IPS-18c (cell line): ENCODE results near the gene SOX14.

Experiments used
- H3K4me3 ChIP-seq: 2 replicates; pipeline ENCODE4 v1.7.0; 2013; ENCODE audit warnings: low read depth, mild to moderate bottlenecking, low read length, moderate library complexity; ENCODE audit not compliant: insufficient read depth
- H3K9me3 ChIP-seq: one replicate; pipeline ENCODE4 v1.6.1; 2013; ENCODE audit warnings: mild to moderate bottlenecking, low read length, moderate library complexity; ENCODE audit not compliant: control insufficient read depth, insufficient read depth

SOX14 gene

GRCh38 chr3:137764001-137764433 is at the start of gene SOX14:
SOX14 (plus strand) TSS chr3:137764315; CDS start chr3:137764785, 470 bp downstream.
- Histone ChIP-seq H3K4me3 (peak within 1 kb of the TSS; percentile 43), H3K9me3 (peaks cover 2% of the 10 kb centered on the region)

GRCh38 chr3:137714551-137714950 is 49.6 kb upstream of the SOX14 start:
- H3K4me3 ChIP-seq = no peak overlapping the region
- H3K9me3 ChIP-seq = no peaks in the 10 kb centered on the region

- H3K4me3 ChIP-seq = no peak overlapping the region
- H3K9me3 ChIP-seq = no peaks in the 10 kb centered on the region
Measured at GRCh38 chr3:137724240-137724639, 39.9 kb upstream of the SOX14 start.

DNA sequence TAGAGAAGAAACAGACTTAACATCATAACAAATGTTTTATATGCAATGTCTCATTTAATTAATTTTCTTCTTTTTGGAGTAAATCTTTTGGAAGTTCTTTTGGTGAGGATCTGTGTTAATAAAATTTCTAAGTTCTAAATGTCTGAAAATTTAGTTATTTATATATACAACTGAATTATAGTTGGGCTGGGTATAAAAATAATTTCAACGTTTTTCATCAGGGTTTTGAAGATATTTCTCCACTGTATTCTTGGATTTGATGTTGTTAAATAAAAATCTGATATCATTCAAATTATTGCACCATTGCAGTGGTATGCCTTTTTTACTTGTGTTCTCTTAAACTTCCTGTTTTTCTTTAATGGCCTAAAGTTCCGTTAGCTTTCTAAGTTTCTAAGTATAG is 26.9 kb upstream of the SOX14 start:
- H3K9me3 ChIP-seq = peaks cover 4% of the 10 kb centered on the region
- no peak overlapping the region for H3K4me3 ChIP-seq

- H3K9me3 ChIP-seq = peaks cover 4% of the 10 kb centered on the region
- no peak overlapping the region for H3K4me3 ChIP-seq
Measured at GRCh38 chr3:137738710-137739109, 25.4 kb upstream of the SOX14 start.

- H3K9me3 ChIP-seq = no peaks in the 10 kb centered on the region
- no peak overlapping the region for H3K4me3 ChIP-seq
Measured at GRCh38 chr3:137743608-137744007, 20.5 kb upstream of the SOX14 start.

DNA sequence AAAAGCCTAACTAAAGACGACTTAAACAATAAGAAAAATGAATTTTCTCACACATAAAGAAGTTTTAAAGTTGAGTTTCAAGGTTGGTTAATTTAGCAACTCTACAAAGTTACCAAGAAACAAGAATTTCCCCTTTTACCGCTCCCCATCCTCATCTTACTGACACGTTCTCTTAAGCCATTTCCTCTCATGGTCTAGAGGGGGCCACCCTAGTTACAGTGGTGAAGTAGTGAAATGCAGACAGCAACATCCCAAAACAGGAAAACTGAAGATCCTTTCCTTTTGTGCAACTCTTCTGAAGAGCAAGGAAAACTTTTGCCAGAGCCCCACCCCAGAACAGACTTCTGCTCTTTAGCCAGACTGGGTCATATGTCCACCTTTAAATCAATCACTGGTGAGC is 17.3 kb upstream of the SOX14 start:
- no peak overlapping the region for H3K4me3 ChIP-seq
- no peaks in the 10 kb centered on the region for H3K9me3 ChIP-seq

- H3K9me3 ChIP-seq = peaks cover 2% of the 10 kb centered on the region
- no peak overlapping the region for H3K4me3 ChIP-seq
Measured at GRCh38 chr3:137759505-137759904, 4.6 kb upstream of the SOX14 start.

DNA sequence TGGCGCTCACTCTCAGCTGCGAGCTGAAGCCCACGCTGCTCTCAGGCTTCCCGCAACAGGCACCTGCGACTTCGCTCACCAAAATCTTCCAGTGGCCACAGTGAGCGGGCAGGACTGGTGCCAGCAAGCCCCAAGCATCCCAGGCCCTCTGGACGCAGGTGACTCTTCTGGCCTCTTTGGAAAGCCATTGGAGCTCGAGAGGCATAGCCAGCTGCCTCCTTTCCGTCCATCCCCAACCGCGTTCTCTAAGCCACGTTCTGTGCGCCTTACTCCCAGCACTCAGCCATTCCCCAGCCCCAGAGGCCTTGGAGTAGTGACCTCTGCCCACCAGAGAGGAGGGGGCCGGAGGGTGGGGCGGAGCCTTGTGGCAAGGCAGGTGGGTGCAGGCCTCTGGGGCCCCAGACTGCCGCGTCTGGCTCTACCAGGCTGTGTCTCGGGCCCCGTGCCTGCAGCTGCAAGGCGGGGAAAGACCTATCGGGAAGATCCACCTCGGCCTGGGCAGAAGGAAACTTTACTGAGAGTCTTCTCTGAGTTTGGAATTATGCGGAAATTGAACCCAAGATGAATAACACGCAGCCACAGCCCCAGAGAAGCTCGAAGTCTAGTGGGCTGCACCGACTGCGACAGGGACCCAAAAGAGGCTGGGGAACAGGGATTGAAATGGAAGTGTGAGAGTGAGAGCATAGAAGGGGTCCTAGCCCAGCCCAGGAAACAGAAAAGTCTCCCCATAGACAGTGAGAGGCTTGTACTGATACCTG is 3.6 kb upstream of the SOX14 start:
- peaks cover 2% of the 10 kb centered on the region for H3K9me3 ChIP-seq
- H3K4me3 ChIP-seq = no peak overlapping the region

GRCh38 chr3:137761099-137761562 is 3.0 kb upstream of the SOX14 start:
- Histone ChIP-seq H3K4me3 (no peak overlapping the region), H3K9me3 (peaks cover 2% of the 10 kb centered on the region)

- Histone ChIP-seq H3K9me3 (peaks cover 2% of the 10 kb centered on the region), H3K4me3 (no peak overlapping the region)
Measured at GRCh38 chr3:137761563-137762503, 2.3 kb upstream of the SOX14 start.

- no peak overlapping the region for H3K4me3 ChIP-seq
Measured at GRCh38 chr3:137762674-137763593, 1.2 kb upstream of the SOX14 start.

GRCh38 chr3:137763594-137763938 is 549 bp upstream of the SOX14 start:
- H3K9me3 ChIP-seq = peaks cover 2% of the 10 kb centered on the region
- H3K4me3 ChIP-seq = no peak overlapping the region

More at GRCh38 chr3:137762674-137763593, 1.2 kb upstream of the SOX14 start:
- peaks cover 2% of the 10 kb centered on the region for H3K9me3 ChIP-seq

DNA sequence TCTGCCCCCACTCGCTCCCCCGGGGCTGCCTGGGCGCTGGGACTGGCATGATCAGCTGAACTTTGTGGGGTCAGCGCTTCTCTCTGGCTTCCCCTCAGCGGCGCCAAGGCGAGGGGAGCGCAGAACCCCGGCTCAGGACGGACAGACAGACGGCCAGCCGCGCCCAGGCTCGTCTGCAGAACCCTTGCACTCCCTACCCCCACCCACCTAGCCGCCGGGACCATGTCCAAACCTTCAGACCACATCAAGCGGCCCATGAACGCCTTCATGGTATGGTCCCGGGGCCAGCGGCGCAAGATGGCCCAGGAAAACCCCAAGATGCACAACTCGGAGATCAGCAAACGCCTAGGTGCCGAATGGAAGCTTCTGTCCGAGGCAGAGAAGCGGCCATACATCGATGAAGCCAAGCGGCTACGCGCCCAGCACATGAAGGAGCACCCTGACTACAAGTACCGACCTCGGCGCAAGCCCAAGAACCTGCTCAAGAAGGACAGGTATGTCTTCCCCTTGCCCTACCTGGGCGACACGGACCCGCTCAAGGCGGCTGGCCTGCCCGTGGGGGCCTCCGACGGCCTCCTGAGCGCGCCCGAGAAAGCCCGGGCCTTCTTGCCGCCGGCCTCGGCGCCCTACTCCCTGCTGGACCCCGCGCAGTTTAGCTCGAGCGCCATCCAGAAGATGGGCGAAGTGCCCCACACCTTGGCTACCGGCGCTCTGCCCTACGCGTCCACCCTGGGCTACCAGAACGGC is 621 bp downstream of the SOX14 start:
- Histone ChIP-seq H3K4me3 (peak overlapping the region; percentile 43), H3K9me3 (peaks cover 2% of the 10 kb centered on the region)

GRCh38 chr3:137765310-137766033 is 1.4 kb downstream of the SOX14 start:
- H3K4me3 ChIP-seq = peak overlapping the region; percentile 43; the same call in 1 of the 2 replicates

More at GRCh38 chr3:137765310-137766033, 1.4 kb downstream of the SOX14 start:
- peaks cover 2% of the 10 kb centered on the region for H3K9me3 ChIP-seq
